SK-N-SH (cell line): ENCODE results near the gene COL4A3. TPM values are rescaled to one million over a fixed set of nuclear protein-coding genes. Genes with fewer than 3 reads are reported as not detected.

ENCODE experiments used
- CTCF ChIA-PET: fragments of 300-600, 350-600 bp; formaldehyde crosslinking; extraction: SDS; loops from one replicate; lab custom pipeline; 2021; lab: Yijun Ruan, JAX
- POLR2A ChIA-PET: fragments of 350-600 bp; sonication (Branson Sonifier 250); formaldehyde crosslinking; extraction: SDS; loops from one replicate; lab custom pipeline; 2020; ENCODE audit warnings: antibody characterized with exemption, inconsistent platforms; lab: Yijun Ruan, JAX
- DNase-seq: peaks from one replicate; pipeline ENCODE4 v3.0.0; 2012
- H2AFZ ChIP-seq: fragments of 200-600 bp; sonication (generic); 2 replicates; pipeline ENCODE4 v1.8.1; 2016; ENCODE audit warnings: antibody characterized with exemption, mild to moderate bottlenecking, low read depth
- H3F3A ChIP-seq: fragments of 200-600 bp; sonication (generic); replicated peaks from 2 replicates; pipeline ENCODE3; 2016; ENCODE audit warnings: antibody characterized with exemption, mild to moderate bottlenecking; ENCODE audit not compliant: insufficient read depth
- H3K27ac ChIP-seq, 2 experiments: fragments of 200-500 bp in 1 of 2; fragments of 200-600 bp in 1 of 2; sonication (Bioruptor generic) in 1 of 2; sonication (generic), shearing (Covaris generic) in 1 of 2; 2 replicates each; pipeline versions ENCODE4 v1.5.1 to v1.6.1; 2014 to 2016; ENCODE audit warnings: low read depth in 2 of 2, inconsistent platforms in 1 of 2, low read length in 1 of 2, mild to moderate bottlenecking in 1 of 2, mixed read lengths in 1 of 2
- H3K27me3 ChIP-seq: fragments of 200-600 bp; sonication (generic), shearing (Covaris generic); 2 replicates; pipeline ENCODE4 v1.6.1; 2016; ENCODE audit warnings: mixed run types; ENCODE audit not compliant: insufficient read depth
- H3K36me3 ChIP-seq, 2 experiments: fragments of 200-500 bp in 1 of 2; fragments of 200-600 bp in 1 of 2; sonication (Bioruptor generic) in 1 of 2; sonication (generic) in 1 of 2; replicated peaks in 1 of 2; 2 replicates each; pipeline versions ENCODE3 to v1.5.1; 2014 to 2016; ENCODE audit warnings: low read length in 1 of 2, mild to moderate bottlenecking in 1 of 2; ENCODE audit not compliant: insufficient read depth in 2 of 2, control insufficient read depth in 1 of 2
- H3K4me1 ChIP-seq, 2 experiments: fragments of 200-500 bp in 1 of 2; fragments of 200-600 bp in 1 of 2; sonication (Bioruptor generic) in 1 of 2; sonication (generic), shearing (Covaris generic) in 1 of 2; 2 replicates each; pipeline versions ENCODE4 v1.5.1 to v1.6.1; 2014 to 2016; ENCODE audit warnings: low read depth in 1 of 2, low read length in 1 of 2, mixed run types in 1 of 2; ENCODE audit not compliant: insufficient read depth in 2 of 2, control insufficient read depth in 1 of 2
- H3K4me2 ChIP-seq: fragments of 200-600 bp; sonication (generic), shearing (Covaris generic); 2 replicates; pipeline ENCODE4 v1.6.1; 2017; ENCODE audit warnings: mixed run types
- H3K4me3 ChIP-seq, 2 experiments: fragments of 200-500 bp in 1 of 2; fragments of 200-600 bp in 1 of 2; sonication (Bioruptor generic) in 1 of 2; sonication (generic), shearing (Covaris generic) in 1 of 2; 2 replicates each; pipeline versions ENCODE4 v1.5.1 to v1.8.1; 2014 to 2016; ENCODE audit warnings: low read depth in 2 of 2, inconsistent platforms in 1 of 2, low read length in 1 of 2, mild to moderate bottlenecking in 1 of 2, mixed read lengths in 1 of 2, moderate library complexity in 1 of 2
- H3K79me2 ChIP-seq: fragments of 200-600 bp; sonication (generic); 2 replicates; pipeline ENCODE4 v1.8.1; 2017; ENCODE audit warnings: mild to moderate bottlenecking; ENCODE audit not compliant: insufficient read depth
- H3K9ac ChIP-seq: fragments of 200-600 bp; sonication (generic); 2 replicates; pipeline ENCODE4 v1.6.1; 2017; ENCODE audit warnings: mixed run types
- H3K9me2 ChIP-seq: fragments of 200-600 bp; sonication (generic); 2 replicates; pipeline ENCODE4 v1.6.1; 2017; ENCODE audit warnings: mixed run types
- H3K9me3 ChIP-seq: fragments of 200-600 bp; sonication (generic); 2 replicates; pipeline ENCODE4 v1.6.1; 2017; ENCODE audit warnings: mixed run types, mild to moderate bottlenecking, moderate library complexity
- H4K20me1 ChIP-seq: fragments of 200-600 bp; sonication (generic); 2 replicates; pipeline ENCODE4 v1.6.1; 2017; ENCODE audit warnings: mild to moderate bottlenecking, mixed run types; ENCODE audit not compliant: insufficient read depth
- ELF1 ChIP-seq: IDR thresholded peaks from 2 replicates; pipeline ENCODE4 v1.4.0; 2012
- EP300 ChIP-seq, 2 experiments: IDR thresholded peaks; 2 replicates each; pipeline versions ENCODE4 v1.4.0 to v1.6.1; 2012; ENCODE audit warnings: borderline replicate concordance in 1 of 2, low read depth in 1 of 2, low read length in 1 of 2
- EZH2phosphoT487 ChIP-seq: fragments of 200-600 bp; sonication (generic); IDR thresholded peaks from 2 replicates; pipeline ENCODE4 v1.6.1; 2017; ENCODE audit warnings: low read depth, mixed run types, mild to moderate bottlenecking, antibody characterized with exemption, moderate library complexity, borderline replicate concordance
- FOSL2 ChIP-seq: IDR thresholded peaks from 2 replicates; pipeline ENCODE4 v1.4.0; 2012; ENCODE audit warnings: low read depth, mild to moderate bottlenecking, moderate library complexity, borderline replicate concordance
- FOXJ3 ChIP-seq: sonication (generic); formaldehyde crosslinking; IDR thresholded peaks from 2 replicates; pipeline ENCODE4 v1.5.1; 2020; ENCODE audit warnings: mild to moderate bottlenecking, missing genetic modification reagents
- GABPA ChIP-seq: IDR thresholded peaks from 2 replicates; pipeline ENCODE4 v1.4.0; 2012; ENCODE audit warnings: low read depth, mild to moderate bottlenecking
- IRF3 ChIP-seq: fragments of 150-350 bp; IDR thresholded peaks from 2 replicates; pipeline ENCODE4 v1.6.1; 2016; ENCODE audit warnings: mild to moderate bottlenecking, low read depth, low read length
- MEF2A ChIP-seq: IDR thresholded peaks from 2 replicates; pipeline ENCODE4 v1.4.0; 2012; ENCODE audit warnings: low read depth, borderline replicate concordance
- MXI1 ChIP-seq: IDR thresholded peaks from 2 replicates; pipeline ENCODE4 v1.6.1; 2012; ENCODE audit warnings: mild to moderate bottlenecking, low read depth, low read length, improper control_type of control experiment
- NRF1 ChIP-seq: IDR thresholded peaks from 2 replicates; pipeline ENCODE4 v1.6.1; 2012; ENCODE audit warnings: low read depth, mild to moderate bottlenecking, low read length
- REST ChIP-seq: IDR thresholded peaks from 2 replicates; pipeline ENCODE4 v1.6.1; 2012; ENCODE audit warnings: mild to moderate bottlenecking, low read depth, low read length, moderate library complexity
- RFX5 ChIP-seq: IDR thresholded peaks from 2 replicates; pipeline ENCODE4 v1.6.1; 2012; ENCODE audit warnings: mild to moderate bottlenecking, improper control_type of control experiment, low read length
- RXRA ChIP-seq: IDR thresholded peaks from 2 replicates; pipeline ENCODE4 v1.4.0; 2012; ENCODE audit warnings: low read depth, mild to moderate bottlenecking, borderline replicate concordance
- TCF12 ChIP-seq: IDR thresholded peaks from 2 replicates; pipeline ENCODE4 v1.4.0; 2012
- YY1 ChIP-seq: IDR thresholded peaks from 2 replicates; pipeline ENCODE4 v1.4.0; 2012; ENCODE audit warnings: low read depth, mild to moderate bottlenecking
- WGBS: methylation state at CpG from one replicate; pipeline ENCODE4 v1.1.6; 2017; ENCODE audit warnings: low lambda C conversion rate; 5-methylcytosine and 5-hydroxymethylcytosine counted together
- polyA plus RNA-seq, 3 experiments: library from polyadenylated mRNA; depleted of rRNA; stranded (reverse); fragments of >200 nt; gene quantifications; 2 replicates each; pipeline ENCODE4 v1.2.3, GENCODE V29; 2012
- TF ChIP-seq, protein P1 (sequence below): IDR thresholded peaks from 2 replicates; pipeline ENCODE4 v1.4.0; 2012; ENCODE audit warnings: low read depth, borderline replicate concordance
- TF ChIP-seq, protein P2 (sequence below): IDR thresholded peaks from 2 replicates; pipeline ENCODE4; 2012

COL4A3 gene
- polyA plus RNA-seq, 1 of the 3 experiments (the other 2 are of a cell fraction): not detected

DNA sequence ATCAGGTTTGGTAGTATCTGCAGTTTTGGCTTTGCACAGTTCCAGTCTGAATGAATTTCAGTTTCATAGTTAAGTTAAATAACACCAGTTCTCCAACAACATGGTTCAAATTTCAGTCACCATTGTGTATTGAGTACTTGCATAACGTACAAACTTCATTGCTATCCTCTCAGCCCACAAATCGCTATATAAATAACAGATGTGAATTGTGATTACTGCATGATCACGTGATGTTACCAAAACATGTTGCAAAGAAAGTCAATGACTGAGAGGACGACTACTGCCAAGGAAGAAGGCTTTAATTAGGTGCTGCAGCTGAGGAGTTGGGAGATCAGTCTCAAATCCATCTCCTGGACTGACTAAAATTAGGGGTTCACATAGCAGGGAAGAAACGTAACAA, 48.7 kb upstream of the COL4A3 start (continued):
- no peak for TF ChIP-seq REST
- no peak for TF ChIP-seq RXRA
- TF ChIP-seq YY1: no peak
- no peak for TF ChIP-seq FOXJ3 (CRISPR knock-in tag)
- TF ChIP-seq RFX5: no peak
- TF ChIP-seq NRF1: no peak
- TF ChIP-seq GABPA: no peak
- no peak for TF ChIP-seq MXI1
- no peak for TF ChIP-seq TCF12
- TF ChIP-seq, protein P1, sequence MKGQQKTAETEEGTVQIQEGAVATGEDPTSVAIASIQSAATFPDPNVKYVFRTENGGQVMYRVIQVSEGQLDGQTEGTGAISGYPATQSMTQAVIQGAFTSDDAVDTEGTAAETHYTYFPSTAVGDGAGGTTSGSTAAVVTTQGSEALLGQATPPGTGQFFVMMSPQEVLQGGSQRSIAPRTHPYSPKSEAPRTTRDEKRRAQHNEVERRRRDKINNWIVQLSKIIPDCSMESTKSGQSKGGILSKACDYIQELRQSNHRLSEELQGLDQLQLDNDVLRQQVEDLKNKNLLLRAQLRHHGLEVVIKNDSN: no peak

DNA sequence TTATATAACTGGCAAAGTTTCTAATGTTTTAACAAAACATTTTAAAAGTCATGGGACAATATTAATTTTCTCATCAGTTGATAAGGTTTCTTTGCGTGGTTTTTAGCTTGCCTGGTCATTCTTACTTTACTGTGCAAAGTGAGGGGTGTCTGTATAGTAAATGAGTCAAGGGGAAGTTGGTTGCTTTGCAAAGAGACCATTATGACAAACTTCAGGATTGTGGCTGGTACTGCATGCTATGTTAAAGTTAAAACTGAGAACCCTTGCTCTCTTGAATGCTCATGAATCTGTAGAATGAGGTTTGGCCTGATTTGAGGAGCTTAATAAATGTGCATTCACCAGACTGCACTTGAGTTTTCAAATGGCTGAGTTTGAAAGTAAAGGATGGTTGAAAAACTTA, 47.4 kb upstream of the COL4A3 start:
- no peak overlapping the region for H3K4me2 ChIP-seq
- TF ChIP-seq REST (no peak), NRF1 (no peak), MEF2A (no peak), GABPA (no peak), FOXJ3 (CRISPR knock-in tag) (no peak), EP300 (IDR thresholded peaks at IDR 0.05; ENCODE audit: borderline replicate concordance in 1 of 2, low read depth in 1 of 2, low read length in 1 of 2) (no peak), MXI1 (no peak), FOSL2 (no peak), ELF1 (no peak), IRF3 (no peak), EZH2phosphoT487 (no peak)
- TF ChIP-seq, protein P1: no peak
- TF ChIP-seq, protein P2, sequence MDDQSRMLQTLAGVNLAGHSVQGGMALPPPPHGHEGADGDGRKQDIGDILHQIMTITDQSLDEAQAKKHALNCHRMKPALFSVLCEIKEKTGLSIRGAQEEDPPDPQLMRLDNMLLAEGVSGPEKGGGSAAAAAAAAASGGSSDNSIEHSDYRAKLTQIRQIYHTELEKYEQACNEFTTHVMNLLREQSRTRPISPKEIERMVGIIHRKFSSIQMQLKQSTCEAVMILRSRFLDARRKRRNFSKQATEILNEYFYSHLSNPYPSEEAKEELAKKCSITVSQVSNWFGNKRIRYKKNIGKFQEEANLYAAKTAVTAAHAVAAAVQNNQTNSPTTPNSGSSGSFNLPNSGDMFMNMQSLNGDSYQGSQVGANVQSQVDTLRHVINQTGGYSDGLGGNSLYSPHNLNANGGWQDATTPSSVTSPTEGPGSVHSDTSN: no peak
- TF ChIP-seq, all 33 proteins: peak for 0
- no peaks in the 10 kb centered on the region for H3K9me3 ChIP-seq
- no peak overlapping the region for H3K27ac ChIP-seq
- H3K36me3 ChIP-seq: no peaks in the 10 kb centered on the region
- H3K9me2 ChIP-seq: no peaks in the 10 kb centered on the region
- ChIA-PET POLR2A (no interaction called here), CTCF (interaction anchor here (1.3 to 1.5 kb wide), 2 partner anchors 121 to 774 kb away, joined by 3 to 5 read pairs; no protein-coding TSS in a partner anchor)
- no peak for DNase-seq
- no peaks in the 10 kb centered on the region for H3K79me2 ChIP-seq
- H3K9ac ChIP-seq: no peak overlapping the region
- H3F3A ChIP-seq: no peaks in the 10 kb centered on the region
- H3K4me1 ChIP-seq: no peaks in the 10 kb centered on the region
- WGBS: 38% methylated on average over 1 of the region's 1 CpG
- no peaks in the 10 kb centered on the region for H3K27me3 ChIP-seq
- no peak overlapping the region for H2AFZ ChIP-seq
- no peak overlapping the region for H3K4me3 ChIP-seq
- H4K20me1 ChIP-seq: no peaks in the 10 kb centered on the region
